ENCODE data around the gene TLE3.
A peak's percentile ranks its signal among the peaks of the same experiment; 100 is the strongest.

TLE3 gene

DNA sequence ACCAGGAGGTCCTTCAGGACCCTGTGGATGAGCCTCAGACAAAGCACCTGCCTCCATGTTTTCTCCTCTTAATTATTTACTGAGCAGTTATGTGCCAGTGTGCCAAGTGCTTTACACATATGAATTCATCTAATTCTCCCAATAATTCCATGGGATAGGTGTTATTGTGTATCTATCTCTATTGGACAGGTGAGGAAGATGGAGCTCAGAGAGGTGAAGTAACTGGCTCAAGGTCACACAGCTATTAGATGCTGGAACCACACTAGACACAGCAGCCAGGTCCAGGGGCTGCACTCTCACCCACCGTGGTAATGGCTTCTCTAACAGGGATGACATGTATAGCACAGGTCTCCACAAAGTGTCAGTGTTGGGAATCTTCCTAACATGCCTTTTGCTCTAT, 70.2 kb downstream of the TLE3 start:
- no peak for DNase-seq (ENCODE audit: low spot score)

DNA sequence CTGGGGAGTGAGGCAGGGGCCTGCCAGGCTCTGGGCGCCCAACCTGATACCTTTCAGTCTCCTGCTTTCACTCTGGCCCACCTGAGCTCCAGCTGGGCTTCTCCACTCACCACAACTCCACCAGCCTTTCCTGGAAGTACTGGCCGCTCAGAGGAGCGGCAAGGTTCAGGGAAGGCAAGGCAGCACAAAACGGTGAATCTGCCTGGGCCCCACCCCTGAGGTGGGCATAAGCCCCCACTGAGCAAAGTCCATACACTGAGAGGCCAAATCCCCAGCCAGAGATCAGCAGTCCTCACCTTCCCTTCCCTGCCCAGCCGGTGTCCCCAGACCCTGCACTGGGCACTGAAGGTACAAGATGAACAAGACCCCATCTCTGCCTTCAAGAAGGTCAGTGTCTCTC, 70.7 kb downstream of the TLE3 start:
- DNase-seq (ENCODE audit: low spot score) = no peak

DNA sequence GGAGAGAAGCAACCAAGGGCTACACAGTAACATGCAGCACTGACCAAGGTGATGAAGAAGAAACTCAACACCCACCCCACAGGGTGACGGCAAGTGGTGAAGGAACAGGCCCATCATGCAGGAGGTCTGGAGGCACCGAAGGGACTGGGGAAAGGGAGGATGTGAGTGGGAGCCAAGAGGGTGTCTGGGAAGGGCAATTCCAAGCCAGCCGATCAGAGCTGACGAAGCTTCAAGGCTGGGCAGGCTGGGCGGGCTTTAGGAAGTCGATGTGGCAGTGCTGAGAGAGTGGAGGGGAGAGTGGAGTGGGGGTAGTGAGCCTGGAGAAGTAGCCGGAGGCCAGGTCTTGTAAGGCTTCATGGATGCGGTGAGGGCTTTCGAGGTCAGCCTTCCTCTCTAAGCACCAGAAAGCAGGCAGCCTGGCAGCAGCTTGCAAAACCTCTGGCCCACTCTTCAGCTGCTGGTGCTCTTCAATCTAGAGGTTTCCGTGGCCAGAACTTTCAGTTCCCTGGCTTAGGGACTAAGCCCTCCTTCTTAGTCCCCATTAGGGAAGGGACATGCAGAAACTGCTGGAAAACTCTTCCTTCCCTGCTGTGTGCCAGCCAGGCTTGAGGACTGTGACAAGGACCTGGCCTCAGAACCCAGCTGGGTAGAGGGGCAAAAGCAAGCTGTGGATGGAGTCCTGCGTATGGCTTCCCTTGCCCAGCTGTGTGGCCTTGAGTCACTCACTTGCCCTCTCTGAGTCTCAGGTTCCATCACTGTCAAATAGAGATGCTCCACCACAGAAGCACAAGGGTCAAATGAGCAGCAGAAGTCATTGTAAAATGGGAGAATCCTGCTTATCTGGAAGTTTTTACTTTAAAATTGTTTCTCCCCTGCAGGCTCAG, 72.1 kb downstream of the TLE3 start:
- no peak for DNase-seq (ENCODE audit: low spot score)

DNA sequence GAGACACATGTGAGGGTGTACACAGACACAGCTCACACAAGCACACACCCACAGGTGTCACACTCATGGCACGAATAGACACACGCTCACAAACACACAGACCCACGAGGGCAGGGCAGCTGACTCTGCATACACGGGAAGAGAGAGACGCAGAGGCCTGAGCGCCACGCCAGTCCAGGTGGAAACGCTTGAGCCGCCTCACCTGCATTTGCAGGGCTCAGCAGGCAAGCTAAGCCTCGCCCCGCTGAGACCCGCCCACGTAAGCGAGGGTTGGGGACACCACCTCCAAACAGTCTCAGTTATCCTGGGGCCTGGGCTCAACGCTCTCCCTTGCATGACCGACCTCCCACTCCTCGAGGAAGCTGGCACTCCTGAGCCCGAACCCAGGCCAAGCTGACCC, 73.2 kb downstream of the TLE3 start:
- no peak for DNase-seq (ENCODE audit: low spot score)

DNA sequence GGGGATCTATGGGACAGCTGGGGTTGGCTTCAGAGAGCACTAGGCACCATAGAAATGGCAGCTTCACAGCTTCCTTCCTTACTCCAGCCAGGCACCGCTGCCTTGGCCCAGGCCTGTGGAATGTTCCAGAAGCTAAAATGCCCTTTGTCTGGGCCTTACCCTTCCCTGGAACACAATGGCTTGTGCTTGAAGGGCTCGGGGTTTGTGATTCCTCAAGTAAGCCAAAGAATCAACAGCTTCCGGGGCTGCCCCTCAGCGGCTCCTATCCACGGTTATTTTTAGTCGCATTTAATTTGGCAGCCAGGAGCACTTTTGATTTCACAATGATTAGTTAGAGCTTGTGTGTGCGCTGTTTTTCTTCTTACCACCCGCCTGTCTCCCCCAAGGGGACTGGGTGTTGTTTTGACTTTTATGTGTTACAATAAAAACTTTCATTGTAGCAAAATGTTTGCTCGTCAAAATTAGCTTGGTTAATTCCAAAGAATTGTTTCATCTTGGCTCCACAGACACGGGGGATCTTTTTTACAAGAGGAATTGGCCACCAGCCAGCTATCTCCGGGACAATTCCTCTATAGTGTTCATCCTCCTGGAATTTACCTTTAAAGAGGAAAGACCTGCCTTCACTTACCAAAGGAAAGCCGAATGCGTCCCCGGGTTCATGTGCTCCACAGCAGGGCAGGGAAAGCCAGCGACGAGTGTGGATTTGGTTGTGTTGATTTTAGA, 73.8 kb downstream of the TLE3 start:
- no peak for DNase-seq (ENCODE audit: low spot score)

DNA sequence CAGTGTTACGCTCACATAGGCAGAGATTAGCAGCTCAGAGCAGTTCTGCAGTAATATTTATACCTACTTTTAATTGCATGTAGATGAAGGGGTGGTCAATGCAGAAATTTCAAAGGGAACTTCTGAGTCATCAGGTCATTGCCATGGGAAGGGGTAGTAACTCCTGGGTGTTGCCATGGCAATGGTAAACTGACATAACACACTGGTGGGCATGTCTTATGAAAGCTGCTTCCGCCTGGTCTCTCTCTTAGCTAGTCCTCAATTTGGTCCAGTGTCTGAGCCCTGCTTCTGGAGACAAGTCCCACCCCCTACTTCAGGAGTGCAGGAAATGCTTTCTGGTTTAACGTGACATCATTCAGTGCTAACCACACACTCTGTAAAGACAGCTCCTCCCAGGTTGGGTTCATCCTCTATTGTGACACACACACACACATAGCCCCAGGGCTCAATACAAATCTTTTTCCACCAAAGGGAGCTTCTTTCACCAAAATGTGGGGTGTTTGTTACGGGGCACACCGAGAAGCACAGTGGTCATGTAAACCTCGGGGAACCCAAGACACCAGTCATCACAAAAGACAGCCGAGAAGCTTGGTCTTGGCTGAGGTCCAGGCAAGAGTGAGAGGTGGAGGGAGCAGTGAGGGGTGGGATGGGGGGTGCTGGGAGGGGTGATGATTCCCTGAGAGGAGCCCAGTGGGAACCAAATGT, 74.5 kb downstream of the TLE3 start:
- DNase-seq (ENCODE audit: low spot score) = peak; percentile 85

DNA sequence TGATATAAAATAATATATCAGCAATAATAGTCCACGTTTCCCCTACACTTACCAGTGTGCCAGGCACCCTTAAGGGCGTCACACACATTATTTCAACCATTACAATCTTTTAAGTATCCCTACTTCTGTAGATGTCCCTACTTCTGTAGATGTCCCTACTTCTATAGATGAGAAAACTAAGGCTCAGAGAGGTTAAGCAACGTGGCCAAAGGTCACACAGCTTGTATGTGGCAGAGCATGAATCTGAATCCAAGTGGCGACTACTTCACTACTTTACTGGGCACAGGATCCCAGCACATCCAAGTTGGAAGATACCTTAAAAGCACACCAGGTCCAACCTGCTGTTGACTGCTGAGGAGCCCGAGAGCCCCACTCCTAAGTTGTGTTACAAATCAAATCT, 77.5 kb downstream of the TLE3 start:
- DNase-seq (ENCODE audit: low spot score) = no peak

DNA sequence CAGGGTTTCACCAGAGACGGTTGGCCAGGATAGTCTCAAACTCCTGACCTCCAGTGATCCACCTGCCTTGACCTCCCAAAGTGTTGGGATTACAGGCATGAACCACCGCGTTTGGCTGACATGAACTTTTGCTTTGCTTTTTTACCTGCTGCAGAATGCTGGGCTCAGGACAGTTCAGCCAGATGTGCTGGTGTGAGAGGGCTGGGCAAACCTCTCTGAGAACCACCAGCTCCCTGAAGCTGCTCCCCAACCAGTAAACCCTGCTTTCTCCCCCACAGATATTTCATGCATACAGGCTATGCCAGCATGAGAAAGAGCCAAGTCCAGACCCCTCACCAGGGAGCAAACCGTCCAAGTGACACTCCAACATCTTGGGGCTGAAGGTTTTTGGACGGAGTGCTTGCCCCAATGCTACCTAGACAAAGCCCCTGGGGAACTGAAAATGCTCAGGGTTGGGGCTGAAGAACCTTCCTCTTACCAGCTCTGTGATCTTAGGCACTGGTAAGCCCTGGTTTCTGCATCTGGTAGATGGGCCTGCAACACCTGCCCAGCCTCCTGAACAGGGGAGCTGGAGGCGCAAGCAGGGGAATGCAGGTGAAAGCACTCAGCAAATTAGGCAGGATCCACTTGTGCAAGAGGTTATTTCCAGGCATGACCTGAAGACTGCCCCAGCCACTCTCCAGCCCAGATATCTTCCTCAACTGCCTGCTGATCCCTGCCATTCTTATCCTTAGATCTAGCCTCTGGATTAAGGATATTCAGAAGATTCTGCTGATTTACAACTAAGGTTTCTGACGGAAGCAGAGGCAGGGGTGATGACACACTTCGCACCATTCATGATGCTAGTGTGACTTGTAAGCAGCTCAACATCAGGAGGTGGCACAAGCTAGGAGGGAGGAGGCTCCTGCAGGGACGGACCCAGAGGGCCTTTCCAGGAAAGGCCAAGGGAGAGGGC, 78.8 kb downstream of the TLE3 start:
- no peak for DNase-seq (ENCODE audit: low spot score)

DNA sequence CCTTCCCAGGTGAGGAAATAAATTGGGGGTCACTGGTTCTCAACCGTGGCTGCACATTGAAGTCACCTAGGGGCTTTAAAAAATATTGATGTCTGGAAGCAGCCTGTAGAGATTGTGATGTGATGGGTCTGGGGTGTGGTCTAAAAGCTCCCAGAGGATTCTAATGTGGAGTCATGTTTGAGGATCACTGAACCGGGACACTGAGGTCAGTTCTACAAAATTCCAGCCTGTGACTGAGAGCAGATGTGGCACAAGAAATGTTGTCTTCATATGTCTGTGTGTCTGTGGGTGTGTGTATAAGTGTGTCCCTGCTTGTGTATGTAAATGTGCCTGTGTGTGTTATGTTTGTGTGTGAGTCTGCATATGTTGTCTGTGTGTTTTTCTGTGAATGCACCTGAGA, 79.9 kb downstream of the TLE3 start:
- DNase-seq (ENCODE audit: low spot score) = no peak

DNA sequence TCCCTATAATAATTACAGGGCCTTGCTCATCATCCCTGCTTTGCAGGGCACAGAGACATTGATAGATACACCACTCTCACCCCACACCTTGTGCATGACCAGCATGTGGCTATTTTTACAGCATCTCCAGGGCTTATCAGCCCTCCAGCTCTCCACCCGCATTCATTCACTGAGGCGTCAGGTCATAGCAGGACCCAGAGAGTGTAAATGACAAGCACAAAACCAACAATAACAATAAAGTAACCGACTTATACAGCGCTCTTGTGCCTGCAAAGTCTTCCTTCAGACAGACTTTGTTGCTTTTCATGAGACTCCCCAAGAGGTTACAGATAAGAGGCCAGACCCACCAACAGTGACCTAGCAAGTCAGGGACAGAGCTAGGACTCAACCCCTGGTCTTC, 80.7 kb downstream of the TLE3 start:
- no peak for DNase-seq (ENCODE audit: low spot score)

DNA sequence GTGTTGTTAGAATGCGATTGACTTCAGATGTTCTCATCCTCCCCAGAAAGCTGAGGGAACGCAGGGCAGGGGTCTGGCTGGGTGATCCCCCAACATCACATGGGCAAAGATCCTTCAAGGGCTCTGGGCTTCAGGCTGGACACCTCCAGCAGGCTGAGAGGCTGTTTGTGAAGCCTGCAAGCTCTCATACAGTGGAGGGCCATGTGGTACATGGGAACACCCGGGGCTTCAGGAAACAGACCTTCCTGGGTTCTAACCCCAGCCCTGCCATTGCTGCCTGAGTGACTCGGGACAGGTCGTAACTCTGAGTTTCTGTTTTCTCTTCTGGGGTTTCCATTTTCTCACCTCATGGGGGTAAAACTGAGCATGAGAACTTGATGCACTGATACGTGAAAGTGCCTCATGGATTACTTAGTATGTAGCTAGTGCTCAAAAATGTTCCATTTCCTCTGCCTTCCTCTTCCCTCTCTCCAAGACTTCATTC, 81.2 kb downstream of the TLE3 start:
- DNase-seq (ENCODE audit: low spot score) = no peak

DNA sequence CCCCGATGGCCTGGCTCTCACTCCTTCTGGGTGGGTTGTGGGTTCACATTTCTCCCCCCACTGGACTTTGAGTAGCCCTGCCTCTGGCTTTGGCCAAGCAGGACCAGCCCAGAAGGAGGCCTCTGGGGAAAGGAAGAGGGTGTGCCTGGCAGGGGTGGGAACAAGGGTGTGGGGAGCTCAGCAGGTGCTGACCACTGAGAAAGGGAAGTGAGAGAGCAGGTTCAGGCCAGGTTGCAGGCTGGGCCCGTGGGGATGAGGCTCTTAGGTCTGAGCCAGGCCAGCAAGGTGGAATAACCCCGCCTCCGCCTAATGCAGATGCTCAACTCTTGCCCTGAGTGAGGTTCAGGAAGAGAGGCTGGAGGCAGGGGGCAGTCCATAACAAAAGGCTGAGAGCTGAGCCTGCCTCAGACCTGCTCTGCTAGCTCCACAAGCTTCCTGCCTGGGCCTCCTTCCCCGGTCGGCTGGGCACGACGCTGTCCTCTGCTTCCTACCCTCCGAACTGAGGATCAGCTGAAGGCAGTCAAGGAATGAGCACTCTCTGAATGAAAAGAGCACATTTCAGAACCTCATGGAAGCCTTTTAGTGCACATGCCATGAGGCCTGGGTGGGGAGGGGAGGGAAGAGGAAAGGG, 82.7 kb downstream of the TLE3 start:
- no peak for DNase-seq (ENCODE audit: low spot score)

DNA sequence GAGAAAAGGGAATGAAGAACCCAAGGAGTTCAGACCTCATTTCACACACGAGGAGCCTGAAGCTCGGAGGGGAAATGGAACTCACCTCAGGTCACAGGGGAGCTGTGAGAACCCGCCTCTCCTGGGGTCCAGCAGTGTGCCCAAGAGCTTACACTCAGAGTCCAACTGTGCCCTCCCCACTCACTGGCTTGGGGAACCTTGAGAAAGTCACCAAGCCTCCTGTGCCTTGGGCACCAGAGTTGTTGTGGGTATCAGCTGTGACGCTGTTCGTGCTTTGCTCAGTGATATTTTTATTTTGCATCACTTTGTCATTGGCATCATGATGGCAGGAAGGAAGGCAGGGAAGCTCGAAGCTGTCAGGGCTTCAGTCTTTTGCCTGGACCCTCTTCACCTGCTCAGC, 83.4 kb downstream of the TLE3 start:
- DNase-seq (ENCODE audit: low spot score) = no peak

DNA sequence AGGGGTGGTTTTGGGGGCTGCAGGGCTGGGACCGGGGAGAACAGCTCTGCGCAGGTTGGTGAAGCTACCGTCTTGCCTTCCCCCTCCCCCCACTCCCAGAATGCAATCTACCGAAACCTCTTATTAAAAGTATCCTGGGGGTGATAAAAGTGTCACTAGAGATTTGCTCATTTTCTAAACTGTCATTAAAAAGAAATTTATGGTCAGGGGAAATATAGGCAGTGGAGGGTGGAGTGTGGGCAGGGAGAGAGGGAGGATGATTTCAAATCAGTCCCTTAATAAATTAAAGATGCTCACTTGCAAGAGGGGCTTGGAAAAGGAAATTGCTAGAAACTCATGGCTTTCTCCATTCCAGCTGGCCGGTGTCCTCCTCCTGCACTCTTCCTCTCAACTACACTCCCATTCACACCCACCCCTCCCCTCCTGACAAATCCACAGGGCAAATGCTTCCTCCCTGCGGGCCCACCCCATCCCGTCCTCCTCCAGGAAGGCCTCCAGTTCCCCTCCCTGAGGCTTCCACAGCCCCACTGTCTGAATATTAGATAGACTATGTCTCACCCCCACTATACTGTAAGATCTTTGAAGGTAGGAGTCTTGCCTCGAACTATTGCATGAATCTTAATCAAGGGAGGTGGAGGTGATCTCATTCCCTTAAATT, 83.9 kb downstream of the TLE3 start:
- no peak for DNase-seq (ENCODE audit: low spot score)

DNA sequence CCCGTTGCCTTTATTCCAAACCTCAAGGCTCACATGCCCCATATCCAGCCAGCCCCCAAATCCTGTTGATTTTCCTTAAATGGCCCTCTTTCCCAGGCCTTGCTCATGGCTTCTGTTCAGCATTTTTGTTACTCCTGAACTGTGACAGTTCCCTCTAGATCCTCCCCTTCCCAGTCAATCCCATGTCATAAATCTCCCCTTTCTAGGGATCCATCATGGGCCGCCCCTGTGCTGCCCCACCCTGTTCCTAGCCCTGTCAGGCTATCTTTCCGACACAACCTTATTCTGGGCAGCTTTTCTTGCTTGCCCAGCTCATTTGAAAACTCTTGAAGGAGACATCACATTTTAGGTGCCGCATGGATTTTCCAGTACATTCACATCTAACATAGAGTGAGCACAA, 84.8 kb downstream of the TLE3 start:
- DNase-seq (ENCODE audit: low spot score) = no peak

DNA sequence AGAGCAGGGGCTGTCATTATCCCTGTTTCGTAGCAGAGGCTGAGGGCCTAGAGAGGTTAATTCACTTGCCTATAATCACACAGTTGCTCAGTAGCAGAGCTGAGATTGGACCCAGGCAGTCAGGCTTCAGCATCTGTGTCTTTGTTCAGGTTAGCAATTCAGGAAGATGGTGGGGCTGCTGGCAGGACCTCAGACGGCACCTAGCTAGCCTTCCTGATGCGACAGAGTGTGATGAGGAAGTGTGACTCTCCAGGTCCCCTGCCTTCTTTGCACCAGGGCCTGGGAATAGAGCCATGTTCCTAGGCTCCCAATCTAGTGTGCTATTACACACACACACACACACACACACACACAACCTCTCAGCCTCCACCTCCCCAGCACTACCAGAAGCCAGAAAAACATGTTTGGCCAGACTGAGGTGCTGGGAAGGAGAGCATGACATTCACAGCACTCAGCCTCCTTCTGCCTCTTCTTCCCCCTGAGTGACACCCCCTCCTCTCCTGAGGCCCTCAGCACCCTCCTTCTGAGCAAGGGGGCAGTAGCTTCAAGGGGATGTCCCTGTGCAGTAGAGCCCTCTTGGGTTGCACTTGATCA, 88.9 kb downstream of the TLE3 start:
- DNase-seq (ENCODE audit: low spot score) = no peak

DNA sequence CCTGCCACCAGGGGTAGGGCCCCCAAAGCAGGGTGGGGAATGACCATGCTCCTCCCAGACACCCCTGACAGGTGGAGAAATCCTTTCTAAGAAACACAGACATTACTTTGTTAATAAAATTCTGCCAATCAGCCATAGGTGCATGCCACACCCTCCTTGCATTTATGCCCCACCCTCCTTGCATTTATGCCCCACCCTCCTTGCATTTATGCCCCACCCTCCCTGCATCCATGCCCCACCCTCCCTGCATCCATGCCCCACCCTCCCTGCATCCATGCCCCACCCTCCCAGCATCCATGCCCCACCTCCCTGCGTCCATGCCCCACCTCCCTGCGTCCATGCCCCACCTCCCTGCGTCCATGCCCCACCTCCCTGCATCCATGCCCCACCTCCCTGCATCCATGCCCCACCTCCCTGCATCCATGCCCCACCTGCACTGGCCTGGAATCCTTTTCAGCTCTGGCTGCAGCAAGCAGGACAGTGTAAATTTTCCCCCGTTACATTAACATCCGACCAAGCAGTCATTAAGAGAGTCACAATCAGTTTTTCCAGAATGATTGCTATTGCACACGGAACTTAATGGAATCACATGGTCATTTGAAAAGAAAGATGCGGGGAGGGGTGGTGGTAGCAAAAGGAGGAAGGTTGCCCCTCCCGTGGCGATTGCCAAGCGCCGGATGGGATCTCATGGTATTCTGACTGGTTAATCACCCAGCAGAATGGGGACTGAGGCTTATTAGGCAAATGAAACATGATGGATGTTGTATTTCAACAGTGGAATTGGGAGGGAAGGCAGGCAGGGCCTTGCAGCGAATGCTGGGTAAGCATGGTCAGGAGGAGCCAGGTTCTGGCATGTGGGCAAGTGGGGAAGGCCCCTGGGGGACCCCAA, 91.2 kb downstream of the TLE3 start:
- no peak for DNase-seq (ENCODE audit: low spot score)

DNA sequence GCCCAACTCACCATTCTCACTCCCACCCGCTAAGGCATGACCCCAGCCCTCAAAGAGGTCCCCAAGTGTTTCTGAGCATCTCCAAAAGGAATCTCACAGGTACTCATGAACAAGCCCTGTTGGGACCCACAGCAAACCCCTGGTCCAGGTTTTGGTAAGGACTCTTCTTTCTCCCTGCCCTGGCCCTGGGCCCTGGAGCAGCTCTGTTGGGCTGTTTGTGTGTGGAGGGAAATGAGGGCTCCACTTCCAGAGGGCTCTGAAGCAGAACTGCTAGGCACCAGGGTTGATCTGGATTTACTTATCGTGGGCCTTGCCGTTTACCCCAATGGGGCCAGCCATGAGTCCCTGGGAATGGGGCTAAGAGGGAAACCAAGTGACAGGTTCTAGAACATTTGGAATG, 92.9 kb downstream of the TLE3 start:
- DNase-seq (ENCODE audit: low spot score) = no peak

DNA sequence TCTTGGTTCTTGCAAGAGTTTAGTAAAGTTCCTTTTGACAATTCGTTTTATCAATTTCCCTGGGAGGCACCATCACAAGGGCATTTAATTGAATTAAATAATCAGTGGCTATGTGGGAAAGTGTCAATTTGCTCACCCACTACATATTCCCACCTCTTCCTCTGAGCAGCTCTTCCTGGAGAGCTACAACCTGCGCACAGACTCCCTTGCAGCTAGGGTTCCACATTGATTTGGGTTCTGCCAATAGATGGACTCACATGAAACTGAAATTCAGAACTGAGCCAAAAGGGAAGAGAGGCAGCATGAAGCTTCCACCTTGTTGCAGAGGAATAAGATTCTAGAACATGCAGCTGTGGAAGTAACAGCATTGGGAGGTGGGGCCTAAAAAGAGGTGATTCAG, 94.8 kb downstream of the TLE3 start:
- DNase-seq (ENCODE audit: low spot score) = no peak

Data from CD4-positive, alpha-beta T cell treated with Interleukin-2 at 100 ng/mL for 4 hours (primary cell).